ENCODE data around the gene HOOK2.
A peak's percentile ranks its signal among the peaks of the same experiment; 100 is the strongest.
"Not testable (repeated sequence)": the region's sequence is repeated elsewhere in the genome, so short reads cannot be mapped to it uniquely, and the experiment has no call there.

The HOOK2 gene

GRCh38 chr19:12754465-12755196 lies 20.7 kb downstream of the HOOK2 start:
- DNase-seq (ENCODE audit: low spot score) = no peak

GRCh38 chr19:12752056-12752781 lies 23.1 kb downstream of the HOOK2 start:
- DNase-seq (ENCODE audit: low spot score) = no peak

GRCh38 chr19:12751635-12752034 lies 23.7 kb downstream of the HOOK2 start, which contains the start of gene BEST2:
BEST2 (plus strand) TSS chr19:12751791; CDS start chr19:12752593, 802 bp downstream.
- DNase-seq (ENCODE audit: low spot score) = no peak

GRCh38 chr19:12750851-12751250 lies 24.5 kb downstream of the HOOK2 start:
- DNase-seq (ENCODE audit: low spot score) = no peak

- DNase-seq (ENCODE audit: low spot score) = no peak
These were observed 25.3 kb downstream of the HOOK2 start for GRCh38 chr19:12749938-12750521.

GRCh38 chr19:12748489-12748888 lies 26.9 kb downstream of the HOOK2 start:
- no peak for DNase-seq (ENCODE audit: low spot score)

- no peak for DNase-seq (ENCODE audit: low spot score)
These were observed 30.0 kb downstream of the HOOK2 start for GRCh38 chr19:12745166-12745897.

GRCh38 chr19:12737835-12738351 lies 37.5 kb downstream of the HOOK2 start:
- no peak for DNase-seq (ENCODE audit: low spot score)

GRCh38 chr19:12736995-12737834 lies 38.1 kb downstream of the HOOK2 start, which contains the start of gene GET3:
GET3 (plus strand) TSS chr19:12737497; CDS start chr19:12737506, 9 bp downstream.
- peak; percentile 97 for DNase-seq (ENCODE audit: low spot score)

- DNase-seq (ENCODE audit: low spot score) = peak; percentile 72
These were observed 41.8 kb downstream of the HOOK2 start for GRCh38 chr19:12733369-12734214.

- DNase-seq (ENCODE audit: low spot score) = no peak
These were observed 44.0 kb downstream of the HOOK2 start for GRCh38 chr19:12731337-12731736.

- no peak for DNase-seq (ENCODE audit: low spot score)
These were observed 45.3 kb downstream of the HOOK2 start for GRCh38 chr19:12730064-12730463.

GRCh38 chr19:12727745-12728433 lies 47.5 kb downstream of the HOOK2 start:
- DNase-seq (ENCODE audit: low spot score) = no peak

GRCh38 chr19:12726988-12727316 lies 48.4 kb downstream of the HOOK2 start:
- no peak for DNase-seq (ENCODE audit: low spot score)

GRCh38 chr19:12725612-12726011 lies 49.7 kb downstream of the HOOK2 start:
- not testable (repeated sequence) for DNase-seq (ENCODE audit: low spot score)

GRCh38 chr19:12723641-12724426 lies 51.5 kb downstream of the HOOK2 start, which contains the start of gene TNPO2:
TNPO2 (minus strand) TSS chr19:12723932; CDS start chr19:12720977, 2,955 bp downstream.
- peak; percentile 75 for DNase-seq (ENCODE audit: low spot score)

- no peak for DNase-seq (ENCODE audit: low spot score)
These were observed 52.0 kb downstream of the HOOK2 start for GRCh38 chr19:12723381-12723640.

GRCh38 chr19:12722566-12723380 lies 52.6 kb downstream of the HOOK2 start:
- DNase-seq (ENCODE audit: low spot score) = peak; percentile 99

Measured in AG08396 (cell line).